Rectal smooth muscle tissue (tissue), 1 donor: ENCODE measurements around the gene WBP1L.
"Not testable (repeated sequence)": the region's sequence is repeated elsewhere in the genome, so short reads cannot be mapped to it uniquely, and the experiment has no call there.

ENCODE experiments used
- H3K27ac ChIP-seq: one replicate; pipeline ENCODE4 v1.7.0; 2013; ENCODE audit warnings: low read depth, low read length, inconsistent platforms
- H3K27me3 ChIP-seq: one replicate; pipeline ENCODE4 v1.7.0; 2013; ENCODE audit warnings: low read length; ENCODE audit not compliant: control insufficient read depth, insufficient read depth
- H3K36me3 ChIP-seq: one replicate; pipeline ENCODE4 v1.7.0; 2013; ENCODE audit warnings: low read length; ENCODE audit not compliant: control insufficient read depth, insufficient read depth
- H3K4me1 ChIP-seq: one replicate; pipeline ENCODE4 v1.7.0; 2013; ENCODE audit warnings: low read length; ENCODE audit not compliant: control insufficient read depth, insufficient read depth
- H3K4me3 ChIP-seq: one replicate; pipeline ENCODE4 v1.7.0; 2013; ENCODE audit warnings: low read length
- H3K9ac ChIP-seq: one replicate; pipeline ENCODE4 v1.7.0; 2013; ENCODE audit warnings: low read length

WBP1L gene

GRCh38 chr10:102853237-102853636, 109.5 kb downstream of the WBP1L start:
- not testable (repeated sequence) for H3K4me1 ChIP-seq, H3K36me3 ChIP-seq, H3K9ac ChIP-seq, H3K27me3 ChIP-seq, H3K4me3 ChIP-seq, H3K27ac ChIP-seq

DNA sequence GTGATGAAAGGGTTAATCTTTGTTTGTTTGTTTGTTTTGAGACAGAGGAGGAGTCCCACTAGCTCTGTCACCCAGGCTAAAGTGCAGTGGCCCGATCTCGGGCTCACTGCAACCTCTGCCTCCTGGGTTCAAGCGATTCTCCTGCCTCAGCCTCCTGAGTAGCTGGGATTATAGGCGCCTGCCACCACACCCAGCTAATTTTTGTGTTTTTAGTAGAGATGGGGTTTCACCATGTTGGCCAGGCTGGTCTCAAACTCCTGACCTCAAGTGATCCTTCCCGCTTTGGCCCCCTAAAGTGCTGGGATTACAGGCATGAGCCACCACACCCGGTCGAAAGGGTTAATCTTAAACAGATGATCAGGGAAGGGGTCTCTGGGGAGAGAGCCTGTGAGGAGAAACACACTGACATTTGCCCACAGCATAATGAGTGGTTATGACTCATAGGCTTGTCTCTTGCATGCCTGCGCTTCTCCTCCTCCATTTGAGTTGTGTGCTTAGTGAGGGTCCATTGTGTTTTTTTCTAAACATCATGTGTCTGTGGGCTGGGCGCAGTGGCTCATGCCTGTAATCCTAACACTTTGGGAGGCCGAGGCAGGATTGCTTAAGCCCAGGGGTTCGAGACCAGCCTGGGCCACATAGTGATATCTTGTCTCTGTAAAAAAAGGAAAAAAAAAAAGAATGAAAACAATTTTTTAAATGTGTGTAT, 112.1 kb downstream of the WBP1L start:
- not testable (repeated sequence) for H3K36me3 ChIP-seq, H3K4me1 ChIP-seq, H3K4me3 ChIP-seq, H3K9ac ChIP-seq, H3K27me3 ChIP-seq, H3K27ac ChIP-seq

- Histone ChIP-seq H3K27ac (no peak overlapping the region), H3K4me1 (peaks cover 3% of the 10 kb centered on the region), H3K9ac (no peak overlapping the region), H3K36me3 (peaks cover 3% of the 10 kb centered on the region), H3K4me3 (no peak overlapping the region), H3K27me3 (no peaks in the 10 kb centered on the region)
Measured at GRCh38 chr10:102856758-102857424, 113.1 kb downstream of the WBP1L start.

- Histone ChIP-seq H3K27ac (no peak overlapping the region), H3K27me3 (no peaks in the 10 kb centered on the region), H3K9ac (no peak overlapping the region), H3K4me1 (no peaks in the 10 kb centered on the region), H3K36me3 (peaks cover 3% of the 10 kb centered on the region), H3K4me3 (no peak overlapping the region)
Measured at GRCh38 chr10:102859911-102860310, 116.2 kb downstream of the WBP1L start.

DNA sequence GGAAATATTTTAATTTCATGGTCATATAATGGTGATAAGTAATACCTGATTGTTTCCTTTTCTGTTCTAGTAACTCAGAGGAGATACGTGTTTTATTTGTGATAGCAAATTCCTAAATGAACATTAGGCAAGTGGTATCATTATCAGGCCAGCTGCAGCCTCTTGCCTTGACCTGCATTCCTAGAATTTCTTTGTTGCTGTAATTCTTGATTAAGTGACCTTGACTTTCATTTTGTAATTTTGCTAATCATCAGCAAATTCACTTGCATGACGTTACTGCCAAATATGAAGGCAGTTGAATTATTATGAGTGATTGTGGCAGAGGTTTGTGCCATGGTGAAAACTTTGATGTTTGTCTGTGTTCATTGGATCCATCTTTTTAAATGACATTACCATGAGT, 119.9 kb downstream of the WBP1L start:
- Histone ChIP-seq H3K36me3 (peaks cover 3% of the 10 kb centered on the region), H3K4me3 (no peak overlapping the region), H3K4me1 (no peaks in the 10 kb centered on the region), H3K9ac (no peak overlapping the region), H3K27ac (no peak overlapping the region), H3K27me3 (no peaks in the 10 kb centered on the region)

- Histone ChIP-seq H3K27me3 (no peaks in the 10 kb centered on the region), H3K4me1 (no peaks in the 10 kb centered on the region), H3K36me3 (no peaks in the 10 kb centered on the region), H3K9ac (no peak overlapping the region), H3K27ac (no peak overlapping the region), H3K4me3 (no peak overlapping the region)
Measured at GRCh38 chr10:102865620-102866019, 121.9 kb downstream of the WBP1L start.
